Common myeloid progenitor, CD34-positive (primary cell): ENCODE measurements around the gene APEX2.

Experiments
- CTCF ChIA-PET: fragments of 350-600 bp; sonication (Branson Sonifier 250); formaldehyde crosslinking; loops from one replicate; lab custom pipeline; 2021; ENCODE audit warnings: antibody characterized with exemption; lab: Charles Lee
- POLR2A ChIA-PET: fragments of 350-600 bp; sonication (Branson Sonifier 250); formaldehyde crosslinking; loops from one replicate; lab custom pipeline; 2021; ENCODE audit warnings: antibody characterized with exemption; lab: Charles Lee
- DNase-seq, 3 donors: peaks; one replicate each; pipeline versions ENCODE4 v3.0.0 to v3.0.0-alpha.2; 2013
- H3K27ac ChIP-seq, 2 experiments: 1 replicate in 1 of 2; 2 replicates in 1 of 2; pipeline ENCODE4 v1.7.0; 2013; ENCODE audit warnings: inconsistent platforms in 2 of 2, low read length in 2 of 2, mild to moderate bottlenecking in 2 of 2, low read depth in 1 of 2, moderate library complexity in 1 of 2; ENCODE audit not compliant: severe bottlenecking in 2 of 2, insufficient read depth in 1 of 2, poor library complexity in 1 of 2
- H3K27me3 ChIP-seq, 5 experiments: replicated peaks in 2 of 5; 1 replicate in 3 of 5; 2 replicates in 2 of 5; pipeline versions ENCODE4 v1.6.1 to v1.7.0; 2013; ENCODE audit warnings: low read length in 4 of 5, mild to moderate bottlenecking in 2 of 5, moderate library complexity in 2 of 5, inconsistent platforms in 1 of 5; ENCODE audit not compliant: insufficient read depth in 5 of 5, control insufficient read depth in 4 of 5
- H3K36me3 ChIP-seq, 4 experiments: 1 replicate in 2 of 4; 2 replicates in 2 of 4; pipeline versions ENCODE4 v1.6.1 to v1.7.0; 2013; ENCODE audit warnings: low read length in 3 of 4, control low read depth in 1 of 4, mild to moderate bottlenecking in 1 of 4; ENCODE audit not compliant: control insufficient read depth in 4 of 4, insufficient read depth in 4 of 4
- H3K4me1 ChIP-seq, 4 experiments: 1 replicate in 3 of 4; 2 replicates in 1 of 4; pipeline versions ENCODE4 v1.6.1 to v1.7.1; 2013; ENCODE audit warnings: low read length in 3 of 4, mild to moderate bottlenecking in 3 of 4, control low read depth in 1 of 4, inconsistent platforms in 1 of 4, moderate library complexity in 1 of 4; ENCODE audit not compliant: control insufficient read depth in 4 of 4, insufficient read depth in 4 of 4; ENCODE audit errors: control extremely low read depth in 1 of 4
- H3K4me3 ChIP-seq, 7 experiments: 1 replicate in 4 of 7; 2 replicates in 3 of 7; pipeline versions ENCODE4 v1.5.1 to v1.7.0; 2013; ENCODE audit warnings: mild to moderate bottlenecking in 7 of 7, low read length in 6 of 7, moderate library complexity in 6 of 7, inconsistent platforms in 2 of 7, low read depth in 2 of 7, control low read depth in 1 of 7; ENCODE audit not compliant: insufficient read depth in 4 of 7, control insufficient read depth in 1 of 7; ENCODE audit errors: extremely low read depth in 1 of 7
- H3K9me3 ChIP-seq, 5 experiments: 1 replicate in 4 of 5; 2 replicates in 1 of 5; pipeline versions ENCODE4 v1.6.1 to v1.7.1; 2013; ENCODE audit warnings: low read length in 4 of 5, mild to moderate bottlenecking in 2 of 5, inconsistent platforms in 1 of 5, low read depth in 1 of 5, moderate library complexity in 1 of 5; ENCODE audit not compliant: control insufficient read depth in 4 of 5, insufficient read depth in 2 of 5; ENCODE audit errors: control extremely low read depth in 1 of 5
- WGBS: methylation state at CpG from one replicate; pipeline ENCODE4 v1.1.5; 2013; ENCODE audit not compliant: insufficient coverage; 5-methylcytosine and 5-hydroxymethylcytosine counted together

Gene APEX2

DNA sequence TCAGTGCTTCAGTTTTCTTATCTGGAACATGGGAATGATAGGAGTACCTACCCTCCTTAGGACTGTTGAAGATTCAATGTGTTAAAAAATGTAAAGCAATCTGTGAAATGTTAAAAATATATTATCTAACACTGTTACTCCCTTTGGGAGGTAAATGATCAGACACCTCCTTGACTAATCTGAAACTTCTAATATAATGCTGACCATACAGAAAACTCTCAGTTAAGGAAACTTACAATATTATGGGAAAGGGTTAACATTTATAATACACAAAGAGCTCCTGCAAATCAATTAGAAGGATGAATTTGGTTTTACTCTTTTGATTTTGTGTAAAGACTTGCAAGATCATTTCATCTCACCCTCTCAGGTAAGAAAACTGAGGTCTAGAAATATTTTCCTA, 4.5 kb upstream of the APEX2 start:
- Histone ChIP-seq H3K4me3 (no peak overlapping the region), H3K4me1 (peaks cover 0 to 6% (median 1%) of the 10 kb centered on the region in 4 experiments), H3K27me3 (peaks cover 0 to 8% (median 0%) of the 10 kb centered on the region in 5 experiments), H3K27ac (no peak overlapping the region), H3K36me3 (no peaks in the 10 kb centered on the region), H3K9me3 (no peaks in the 10 kb centered on the region)
- ChIA-PET CTCF (no interaction called here), POLR2A (no interaction called here)
- no peak for DNase-seq

DNA sequence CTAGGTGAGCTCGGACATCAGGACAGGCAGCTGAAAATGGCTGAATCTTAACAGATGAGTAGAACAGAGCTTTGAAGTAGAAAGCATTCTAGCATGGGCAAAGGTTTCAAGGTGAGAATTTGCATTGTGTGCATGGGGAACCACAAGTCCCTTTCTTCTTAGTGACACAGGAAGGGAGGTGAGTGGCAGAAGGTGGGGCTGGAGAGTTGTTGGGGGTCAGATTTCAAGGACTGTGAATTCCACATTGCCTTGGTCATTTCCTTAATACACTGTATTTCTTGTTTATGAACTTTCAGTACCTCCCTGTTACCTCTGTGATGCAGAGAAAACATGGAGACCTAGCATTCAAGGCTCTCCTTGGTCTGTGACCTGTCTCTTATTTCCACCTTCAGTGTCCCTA, 4.1 kb downstream of the APEX2 start:
- Histone ChIP-seq H3K4me1 (peaks cover 0 to 19% (median 15%) of the 10 kb centered on the region in 4 experiments), H3K9me3 (no peaks in the 10 kb centered on the region), H3K27ac (no peak overlapping the region), H3K4me3 (no peak overlapping the region), H3K36me3 (peaks cover 2 to 44% (median 25%) of the 10 kb centered on the region in 4 experiments), H3K27me3 (no peaks in the 10 kb centered on the region)
- CTCF ChIA-PET: no interaction called here
- 100% methylated on average over 1 of the region's 1 CpG for WGBS
- POLR2A ChIA-PET: no interaction called here
- no peak for DNase-seq

DNA sequence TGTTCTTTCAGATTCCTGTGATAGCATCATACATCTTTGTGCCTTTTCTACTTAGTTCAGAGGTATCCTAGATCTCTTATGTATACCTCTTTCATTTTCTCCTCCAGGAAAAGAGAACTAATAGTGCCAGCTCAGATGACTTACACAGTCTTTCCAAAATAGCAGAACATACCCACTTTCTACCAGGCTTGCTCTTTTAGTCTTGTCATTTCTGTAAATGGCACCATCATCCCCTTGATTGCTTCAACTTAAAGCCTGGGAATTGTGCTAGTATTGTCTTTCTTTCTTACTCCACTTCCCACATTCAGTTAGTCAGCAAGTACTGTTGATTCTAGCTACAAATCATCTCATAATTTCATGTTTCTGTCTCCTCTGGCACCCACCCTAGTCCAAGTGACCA, 5.1 kb downstream of the APEX2 start:
- ChIA-PET CTCF (interaction anchor here (0.8 kb wide), 1 partner anchor 7 kb away, joined by 3 read pairs; no protein-coding TSS in a partner anchor), POLR2A (no interaction called here)
- no peak for DNase-seq
- Histone ChIP-seq H3K9me3 (no peaks in the 10 kb centered on the region), H3K4me3 (no peak overlapping the region), H3K36me3 (peaks cover 2 to 44% (median 25%) of the 10 kb centered on the region in 4 experiments), H3K4me1 (peaks cover 0 to 21% (median 15%) of the 10 kb centered on the region in 4 experiments), H3K27me3 (no peaks in the 10 kb centered on the region), H3K27ac (no peak overlapping the region)

DNA sequence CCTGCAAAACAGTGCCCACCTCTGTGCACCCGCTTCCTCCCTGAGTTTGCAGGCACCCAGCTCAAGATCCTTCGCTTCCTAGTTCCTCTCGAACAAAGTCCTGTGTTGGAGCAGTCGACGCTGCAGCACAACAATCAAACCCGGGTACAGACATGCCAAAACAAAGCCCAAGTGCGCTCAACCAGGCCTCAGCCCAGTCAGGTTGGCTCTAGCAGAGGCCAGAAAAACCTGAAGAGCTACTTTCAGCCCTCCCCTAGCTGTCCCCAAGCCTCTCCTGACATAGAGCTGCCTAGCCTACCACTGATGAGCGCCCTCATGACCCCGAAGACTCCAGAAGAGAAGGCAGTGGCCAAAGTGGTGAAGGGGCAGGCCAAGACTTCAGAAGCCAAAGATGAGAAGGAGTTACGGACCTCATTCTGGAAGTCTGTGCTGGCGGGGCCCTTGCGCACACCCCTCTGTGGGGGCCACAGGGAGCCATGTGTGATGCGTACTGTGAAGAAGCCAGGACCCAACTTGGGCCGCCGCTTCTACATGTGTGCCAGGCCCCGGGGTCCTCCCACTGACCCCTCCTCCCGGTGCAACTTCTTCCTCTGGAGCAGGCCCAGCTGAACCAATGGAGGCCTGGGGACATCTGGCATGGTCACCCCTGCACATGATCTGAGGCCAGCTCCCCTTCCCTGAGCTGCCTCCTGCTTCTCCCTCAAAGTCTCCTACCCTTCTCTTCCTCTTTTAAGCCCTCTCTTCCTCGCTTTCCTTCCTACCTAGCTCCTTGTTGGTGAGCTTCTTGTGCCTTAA, 6.9 kb downstream of the APEX2 start:
- ChIA-PET CTCF (interaction anchor here (1.1 kb wide), 1 partner anchor 50 kb away, joined by 4 read pairs; no protein-coding TSS in a partner anchor), POLR2A (no interaction called here)
- H3K36me3 ChIP-seq: peaks cover 2 to 44% (median 25%) of the 10 kb centered on the region in 4 experiments
- no peak overlapping the region for H3K27ac ChIP-seq
- H3K4me3 ChIP-seq: no peak overlapping the region
- H3K9me3 ChIP-seq: no peaks in the 10 kb centered on the region
- H3K27me3 ChIP-seq: no peaks in the 10 kb centered on the region
- peaks cover 0 to 11% (median 8%) of the 10 kb centered on the region in 4 experiments for H3K4me1 ChIP-seq
- DNase-seq: no peak
- 88% methylated on average over 18 of the region's 18 CpGs for WGBS

DNA sequence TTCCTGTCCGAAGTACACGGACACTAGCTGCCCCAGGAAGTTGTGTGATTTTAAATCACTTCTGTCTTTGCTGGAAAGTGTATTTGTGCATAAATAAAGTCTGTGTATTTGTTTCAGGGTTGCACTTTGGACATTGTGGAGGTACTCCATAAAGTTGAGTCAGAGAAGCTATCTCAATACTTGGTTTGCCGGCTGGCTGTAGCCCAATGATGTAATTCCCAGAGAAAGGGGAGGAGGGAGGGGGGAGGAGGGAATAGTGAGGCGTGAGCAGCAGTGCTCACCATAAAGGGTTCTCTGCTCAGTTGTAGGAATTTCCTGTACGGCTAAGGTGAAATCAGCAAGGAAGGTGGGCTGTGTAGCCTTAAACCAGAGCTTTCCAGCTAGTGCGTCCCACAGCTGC, 7.5 kb downstream of the APEX2 start:
- no peak overlapping the region for H3K27ac ChIP-seq
- DNase-seq: no peak
- POLR2A ChIA-PET: no interaction called here
- no peaks in the 10 kb centered on the region for H3K27me3 ChIP-seq
- H3K36me3 ChIP-seq: peaks cover 2 to 41% (median 24%) of the 10 kb centered on the region in 4 experiments
- no peaks in the 10 kb centered on the region for H3K9me3 ChIP-seq
- H3K4me1 ChIP-seq: peaks cover 0 to 11% (median 8%) of the 10 kb centered on the region in 4 experiments
- CTCF ChIA-PET: interaction anchor here (1.1 kb wide), 1 partner anchor 49 kb away, joined by 4 read pairs; no protein-coding TSS in a partner anchor
- H3K4me3 ChIP-seq: no peak overlapping the region
- 90% methylated on average over 4 of the region's 6 CpGs for WGBS

DNA sequence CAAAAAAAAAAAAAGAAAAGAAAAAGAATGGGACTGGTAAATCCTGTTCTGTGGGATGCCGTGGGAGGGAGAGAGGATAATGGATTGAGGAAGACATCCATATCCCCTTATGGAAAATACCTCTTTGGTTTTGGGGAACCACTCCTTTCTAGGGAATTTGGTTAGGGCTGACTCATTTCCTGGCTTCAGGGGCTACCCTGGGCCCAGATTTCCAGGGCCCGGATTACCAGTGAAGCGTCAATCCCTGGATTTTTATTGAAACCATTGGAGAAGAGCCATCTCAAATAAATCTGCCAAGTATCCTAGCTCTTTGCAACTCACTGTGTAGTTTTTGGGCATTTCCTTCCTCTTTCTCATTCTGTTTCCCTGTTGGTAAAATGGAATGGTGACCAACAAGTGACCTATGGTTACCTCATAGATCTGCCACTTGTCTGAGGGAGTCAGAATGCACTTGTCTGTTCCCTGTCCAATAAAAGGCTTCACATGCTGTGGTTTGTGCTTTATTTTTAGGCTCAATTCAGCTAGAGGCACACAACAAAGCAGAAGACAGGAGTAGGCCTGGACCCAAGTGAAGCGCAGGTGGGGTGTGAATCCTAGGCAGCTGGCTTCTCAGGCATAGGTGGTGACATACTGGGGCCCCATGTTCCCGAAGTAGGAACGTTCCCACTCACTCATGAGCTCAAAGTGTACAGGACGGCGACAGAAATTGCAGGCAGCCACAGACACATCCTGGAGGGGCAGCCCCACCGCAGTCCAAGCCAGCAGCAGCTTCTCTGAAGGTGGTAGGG, 8.6 kb downstream of the APEX2 start:
- Histone ChIP-seq H3K4me1 (peaks cover 0 to 11% (median 8%) of the 10 kb centered on the region in 4 experiments), H3K4me3 (peak overlapping the region in 1 of 7 experiments; percentile 23), H3K9me3 (no peaks in the 10 kb centered on the region), H3K27me3 (no peaks in the 10 kb centered on the region), H3K36me3 (peaks cover 2 to 33% (median 18%) of the 10 kb centered on the region in 4 experiments), H3K27ac (no peak overlapping the region)
- ChIA-PET POLR2A (interaction anchor here (2.0 kb wide), 1 partner anchor 9 kb away, joined by 6 read pairs; no protein-coding TSS in a partner anchor), CTCF (interaction anchor here (1.2 kb wide), 1 partner anchor 9 kb away, joined by 3 read pairs; the partner anchor contains the start of gene APEX2)
- peak in 2 of 3 donors; percentile 40 to 55 for DNase-seq
- WGBS: 38% methylated on average over 7 of the region's 9 CpGs
